WERI-Rb-1 (cell line): Measurements from ENCODE around the gene B4GALNT4.
A peak's percentile ranks its signal among the peaks of the same experiment; 100 is the strongest.

ENCODE experiments used
- DNase-seq: peaks from one replicate; pipeline ENCODE4 v3.0.0-alpha.2; 2020
- H3K27ac ChIP-seq: fragments of 250-450 bp; sonication (Bioruptor Pico); 2 replicates; pipeline ENCODE4 v1.5.1; 2020; ENCODE audit warnings: mild to moderate bottlenecking, moderate library complexity
- H3K27me3 ChIP-seq: fragments of 250-450 bp; sonication (Bioruptor Pico); 2 replicates; pipeline ENCODE4 v1.5.1; 2021; ENCODE audit warnings: mild to moderate bottlenecking, low read depth, moderate library complexity; ENCODE audit not compliant: insufficient read depth, severe bottlenecking
- H3K36me3 ChIP-seq: fragments of 250-450 bp; sonication (Bioruptor Pico); 2 replicates; pipeline ENCODE4 v1.5.1; 2020; ENCODE audit warnings: mild to moderate bottlenecking, moderate library complexity
- H3K4me3 ChIP-seq: 2 replicates; pipeline ENCODE4 v1.5.1; 2011; ENCODE audit warnings: low read depth, mild to moderate bottlenecking, control low read depth, low read length
- H3K9me3 ChIP-seq: fragments of 250-450 bp; sonication (Bioruptor Pico); 2 replicates; pipeline ENCODE4 v1.5.1; 2021; ENCODE audit warnings: mild to moderate bottlenecking, moderate library complexity; ENCODE audit not compliant: severe bottlenecking
- TF ChIP-seq, protein P1 (sequence below): IDR thresholded peaks from 2 replicates; pipeline ENCODE4 v1.5.1; 2011; ENCODE audit warnings: low read depth, mild to moderate bottlenecking, control low read depth, inconsistent platforms, low read length

The B4GALNT4 gene

DNA sequence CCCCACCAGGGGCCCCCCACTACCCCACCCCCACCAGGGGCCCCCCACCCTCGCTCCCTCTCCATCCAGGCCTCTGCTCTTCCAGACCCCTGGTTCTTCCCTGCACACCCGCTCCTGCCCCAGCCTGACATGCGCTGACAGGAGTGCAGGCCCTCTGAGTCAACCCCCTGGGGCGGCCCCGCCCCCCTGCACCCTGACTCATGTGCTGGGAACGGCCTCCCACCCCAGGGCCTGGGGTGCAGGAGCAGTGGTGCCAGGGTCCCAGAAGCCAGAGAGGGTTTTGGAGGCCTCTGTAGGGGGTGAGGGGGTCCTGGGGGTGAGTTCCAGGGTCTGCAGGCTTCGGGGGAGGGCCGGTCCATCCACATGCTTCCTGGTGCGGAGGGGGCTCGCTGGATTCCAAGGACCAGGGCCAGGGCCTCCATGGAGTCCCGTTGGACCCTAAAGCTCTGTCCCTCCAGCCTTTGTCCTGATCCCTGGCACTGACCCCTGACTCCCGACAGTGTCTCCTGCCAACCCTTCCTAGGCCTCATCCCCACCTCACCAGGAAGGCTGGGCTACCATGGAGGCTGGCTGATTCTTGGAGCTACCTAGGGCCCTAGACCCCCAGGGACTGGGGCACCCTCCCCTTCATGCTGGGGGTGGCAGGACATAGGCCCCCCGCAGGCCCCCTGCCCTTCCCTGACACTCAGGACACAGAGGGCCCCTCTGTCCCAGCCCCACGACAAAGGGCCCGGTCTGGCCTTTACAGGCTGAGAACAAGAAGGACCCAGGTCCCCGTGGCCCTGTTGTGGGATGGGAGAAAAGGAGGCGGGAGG lies 24.1 kb downstream of the B4GALNT4 start:
- H3K27ac ChIP-seq: no peak overlapping the region
- TF ChIP-seq, protein P1, sequence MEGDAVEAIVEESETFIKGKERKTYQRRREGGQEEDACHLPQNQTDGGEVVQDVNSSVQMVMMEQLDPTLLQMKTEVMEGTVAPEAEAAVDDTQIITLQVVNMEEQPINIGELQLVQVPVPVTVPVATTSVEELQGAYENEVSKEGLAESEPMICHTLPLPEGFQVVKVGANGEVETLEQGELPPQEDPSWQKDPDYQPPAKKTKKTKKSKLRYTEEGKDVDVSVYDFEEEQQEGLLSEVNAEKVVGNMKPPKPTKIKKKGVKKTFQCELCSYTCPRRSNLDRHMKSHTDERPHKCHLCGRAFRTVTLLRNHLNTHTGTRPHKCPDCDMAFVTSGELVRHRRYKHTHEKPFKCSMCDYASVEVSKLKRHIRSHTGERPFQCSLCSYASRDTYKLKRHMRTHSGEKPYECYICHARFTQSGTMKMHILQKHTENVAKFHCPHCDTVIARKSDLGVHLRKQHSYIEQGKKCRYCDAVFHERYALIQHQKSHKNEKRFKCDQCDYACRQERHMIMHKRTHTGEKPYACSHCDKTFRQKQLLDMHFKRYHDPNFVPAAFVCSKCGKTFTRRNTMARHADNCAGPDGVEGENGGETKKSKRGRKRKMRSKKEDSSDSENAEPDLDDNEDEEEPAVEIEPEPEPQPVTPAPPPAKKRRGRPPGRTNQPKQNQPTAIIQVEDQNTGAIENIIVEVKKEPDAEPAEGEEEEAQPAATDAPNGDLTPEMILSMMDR: no peak
- no peaks in the 10 kb centered on the region for H3K9me3 ChIP-seq
- H3K36me3 ChIP-seq: no peaks in the 10 kb centered on the region
- no peak for DNase-seq
- H3K4me3 ChIP-seq: no peak overlapping the region
- H3K27me3 ChIP-seq: no peaks in the 10 kb centered on the region

DNA sequence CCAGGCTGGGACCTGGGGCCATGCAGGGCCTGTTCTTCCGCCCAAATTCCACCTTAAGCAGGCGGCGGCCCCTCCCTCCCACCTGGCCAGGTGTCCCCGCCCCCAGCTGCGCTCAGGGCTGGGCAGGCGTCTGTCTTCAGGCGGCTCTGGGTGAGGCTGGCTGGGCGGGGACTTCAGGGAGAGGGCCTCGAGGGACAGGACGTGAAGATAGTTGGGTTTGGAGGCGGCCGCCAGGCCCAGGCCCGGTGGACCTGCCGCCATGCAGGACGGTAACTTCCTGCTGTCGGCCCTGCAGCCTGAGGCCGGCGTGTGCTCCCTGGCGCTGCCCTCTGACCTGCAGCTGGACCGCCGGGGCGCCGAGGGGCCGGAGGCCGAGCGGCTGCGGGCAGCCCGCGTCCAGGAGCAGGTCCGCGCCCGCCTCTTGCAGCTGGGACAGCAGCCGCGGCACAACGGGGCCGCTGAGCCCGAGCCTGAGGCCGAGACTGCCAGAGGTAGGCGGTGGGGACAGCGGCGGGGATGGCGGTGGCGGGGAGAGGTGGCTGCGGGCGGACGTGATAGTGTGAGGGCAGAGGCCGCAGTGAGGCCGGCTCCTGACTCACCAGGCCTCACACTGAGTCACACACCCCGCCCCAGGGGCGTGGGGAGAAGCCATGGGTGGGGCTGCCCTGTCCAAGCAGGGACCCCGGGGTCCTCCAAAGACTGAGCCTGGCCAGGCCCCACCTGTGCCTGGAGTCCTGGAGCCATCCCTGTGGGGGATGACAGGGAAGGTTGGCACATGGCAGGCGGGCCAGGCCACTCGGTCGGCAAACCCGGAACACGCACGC lies 24.9 kb downstream of the B4GALNT4 start, which contains the start of gene PKP3:
Gene PKP3 (plus strand): TSS at position 176 of the 824 bp plus-strand sequence. CDS start 84 bp downstream, at position 260.
- Histone ChIP-seq H3K9me3 (no peaks in the 10 kb centered on the region), H3K4me3 (no peak within 1 kb of the TSS), H3K27me3 (no peaks in the 10 kb centered on the region), H3K36me3 (no peaks in the 10 kb centered on the region), H3K27ac (no peak within 1 kb of the TSS)
- TF ChIP-seq, protein P1: no peak
- no peak for DNase-seq

DNA sequence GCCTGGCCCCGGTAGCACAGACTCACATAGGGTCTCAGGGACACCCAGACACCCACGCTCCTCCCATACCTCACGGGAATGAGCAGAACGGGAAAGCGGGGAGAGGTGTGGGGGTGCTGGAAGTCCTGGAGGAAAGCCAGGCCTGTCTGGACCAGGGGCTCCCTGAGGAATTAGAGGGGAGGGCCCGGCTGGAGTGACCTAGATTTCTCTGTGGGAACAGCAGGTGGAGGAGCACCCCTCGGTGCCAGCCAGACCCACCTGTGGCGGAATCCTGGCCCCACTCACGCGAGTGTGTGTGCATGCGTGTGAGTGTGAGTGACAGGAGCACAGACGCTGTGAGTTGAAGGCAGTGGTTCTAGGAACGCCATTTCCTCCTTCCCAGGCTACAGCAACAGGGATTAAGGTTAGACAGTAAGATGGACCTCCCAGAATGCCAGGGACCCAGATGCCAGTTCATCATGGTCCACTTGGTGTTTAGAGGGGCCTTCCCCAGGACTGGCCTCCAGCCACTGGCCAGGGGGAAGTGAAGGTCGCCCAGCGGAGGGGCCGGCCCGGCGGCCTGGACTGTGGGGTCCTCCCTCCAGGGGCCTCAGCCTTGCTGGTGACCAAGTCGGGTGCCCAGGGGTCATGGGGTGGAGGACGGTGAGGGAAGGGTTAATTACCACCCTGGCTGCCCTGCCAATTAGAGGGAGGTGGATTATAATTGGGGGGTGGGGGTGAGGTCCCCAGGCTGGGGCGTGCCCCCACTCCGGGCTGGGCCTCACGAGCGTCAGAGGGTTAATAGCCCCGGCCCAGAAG lies 25.8 kb downstream of the B4GALNT4 start:
- H3K27ac ChIP-seq: no peak overlapping the region
- DNase-seq: no peak
- H3K27me3 ChIP-seq: no peaks in the 10 kb centered on the region
- peaks cover 6% of the 10 kb centered on the region for H3K9me3 ChIP-seq
- no peaks in the 10 kb centered on the region for H3K36me3 ChIP-seq
- TF ChIP-seq, protein P1: no peak
- H3K4me3 ChIP-seq: no peak overlapping the region

DNA sequence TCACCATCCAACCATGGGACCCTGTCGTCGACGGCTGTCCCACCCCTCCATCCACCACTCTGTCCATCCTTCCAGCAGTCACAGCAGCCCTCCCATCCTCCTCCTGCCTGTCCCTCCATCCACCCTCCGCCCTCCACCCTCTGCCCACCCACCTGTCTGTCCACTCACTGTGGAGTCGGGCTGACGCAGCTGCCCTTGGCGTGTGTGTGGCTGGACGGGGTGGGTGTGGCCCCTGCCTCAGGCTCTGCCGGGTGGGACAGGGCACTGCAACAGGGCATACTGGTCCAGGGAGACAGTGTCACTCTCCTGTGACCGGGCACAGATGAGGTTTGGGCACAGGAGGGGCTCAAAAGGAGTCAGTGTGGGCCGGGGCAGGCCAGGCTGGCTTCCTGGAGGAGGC lies 26.6 kb downstream of the B4GALNT4 start:
- no peak overlapping the region for H3K27ac ChIP-seq
- no peak for DNase-seq
- peaks cover 10% of the 10 kb centered on the region for H3K9me3 ChIP-seq
- H3K36me3 ChIP-seq: no peaks in the 10 kb centered on the region
- H3K4me3 ChIP-seq: no peak overlapping the region
- TF ChIP-seq, protein P1: no peak
- H3K27me3 ChIP-seq: no peaks in the 10 kb centered on the region

DNA sequence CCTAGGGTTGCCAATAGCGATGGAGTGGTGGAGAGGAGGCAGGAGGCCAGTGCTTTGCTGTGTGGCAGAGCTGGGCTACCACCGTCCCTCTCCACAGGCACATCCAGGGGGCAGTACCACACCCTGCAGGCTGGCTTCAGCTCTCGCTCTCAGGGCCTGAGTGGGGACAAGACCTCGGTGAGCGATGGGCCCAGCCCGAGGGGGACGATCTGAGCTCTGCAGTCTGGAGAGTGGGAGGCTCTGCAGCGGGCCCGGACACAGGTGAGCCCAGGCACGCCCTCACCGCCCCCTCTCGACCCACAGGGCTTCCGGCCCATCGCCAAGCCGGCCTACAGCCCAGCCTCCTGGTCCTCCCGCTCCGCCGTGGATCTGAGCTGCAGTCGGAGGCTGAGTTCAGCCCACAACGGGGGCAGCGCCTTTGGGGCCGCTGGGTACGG lies 27.2 kb downstream of the B4GALNT4 start:
- Histone ChIP-seq H3K36me3 (no peaks in the 10 kb centered on the region), H3K27ac (no peak overlapping the region), H3K27me3 (no peaks in the 10 kb centered on the region), H3K4me3 (no peak overlapping the region), H3K9me3 (peaks cover 10% of the 10 kb centered on the region)
- peak; percentile 37 for DNase-seq
- TF ChIP-seq, protein P1: peak; percentile 63
